GM12892 (cell line): ENCODE data around the gene ING1.
"Not testable (repeated sequence)": the region's sequence is repeated elsewhere in the genome, so short reads cannot be mapped to it uniquely, and the experiment has no call there.

Experiments used
- POLR2A ChIP-seq: IDR thresholded peaks from 2 replicates; pipeline ENCODE4 v1.6.1; 2011; ENCODE audit warnings: low read depth, low read length, control low read depth
- POLR2AphosphoS5 ChIP-seq: IDR thresholded peaks from 2 replicates; pipeline ENCODE4 v1.6.1; 2011; ENCODE audit warnings: low read depth, low read length, control low read depth
- TAF1 ChIP-seq: IDR thresholded peaks from 2 replicates; pipeline ENCODE4 v1.6.1; 2011; ENCODE audit warnings: low read depth, mild to moderate bottlenecking, control low read depth, low read length, borderline replicate concordance

GRCh38 chr13:110695774-110696173 is 17.7 kb upstream of the ING1 start:
- TF ChIP-seq POLR2A, POLR2AphosphoS5, TAF1: not testable (repeated sequence)
